NT2/D1 (cell line): ENCODE measurements around the gene EPHA6.

Source experiments
- DNase-seq: peaks from one replicate; pipeline ENCODE4 v3.0.0-alpha.2; 2011; ENCODE audit warnings: low read depth, low spot score
- H3K27me3 ChIP-seq: 2 replicates; pipeline ENCODE4 v1.6.0; 2011; ENCODE audit warnings: mild to moderate bottlenecking; ENCODE audit not compliant: insufficient read length, insufficient read depth
- H3K36me3 ChIP-seq: 2 replicates; pipeline ENCODE4 v1.6.1; 2011; ENCODE audit warnings: mild to moderate bottlenecking, low read length, mixed read lengths; ENCODE audit not compliant: insufficient read depth, insufficient read length
- H3K4me1 ChIP-seq: 2 replicates; pipeline ENCODE4 v1.5.1; 2011; ENCODE audit not compliant: insufficient read depth, insufficient read length
- H3K4me3 ChIP-seq: 2 replicates; pipeline ENCODE4 v1.5.1; 2011; ENCODE audit warnings: low read depth; ENCODE audit not compliant: insufficient read length
- H3K9ac ChIP-seq: 2 replicates; pipeline ENCODE4 v1.6.0; 2011; ENCODE audit warnings: low read depth; ENCODE audit not compliant: insufficient read length
- H3K9me3 ChIP-seq: 2 replicates; pipeline ENCODE4 v1.5.1; 2011; ENCODE audit warnings: mild to moderate bottlenecking, low read length; ENCODE audit not compliant: insufficient read depth
- SUZ12 ChIP-seq: IDR thresholded peaks from 2 replicates; pipeline ENCODE4 v1.6.1; 2011; ENCODE audit not compliant: insufficient read length, insufficient read depth; ENCODE audit errors: extremely low read depth
- YY1 ChIP-seq: IDR thresholded peaks from 2 replicates; pipeline ENCODE4 v1.6.1; 2011; ENCODE audit not compliant: insufficient read length, insufficient read depth
- ZNF274 ChIP-seq: IDR thresholded peaks from 2 replicates; pipeline ENCODE4 v1.6.1; 2011; ENCODE audit warnings: mild to moderate bottlenecking, low read depth, low read length

Gene EPHA6

GRCh38 chr3:97686258-97686657, 871.9 kb downstream of the EPHA6 start:
- DNase-seq, result no peak
- no peaks in the 10 kb centered on the region for H3K9me3 ChIP-seq
- no peaks in the 10 kb centered on the region for H3K4me1 ChIP-seq
- H3K4me3 ChIP-seq, result no peak overlapping the region
- H3K9ac ChIP-seq, result no peak overlapping the region
- H3K36me3 ChIP-seq, result no peaks in the 10 kb centered on the region
- no peak for TF ChIP-seq YY1
- TF ChIP-seq ZNF274, result no peak
- TF ChIP-seq SUZ12, result no peak
- H3K27me3 ChIP-seq, result no peaks in the 10 kb centered on the region

DNA sequence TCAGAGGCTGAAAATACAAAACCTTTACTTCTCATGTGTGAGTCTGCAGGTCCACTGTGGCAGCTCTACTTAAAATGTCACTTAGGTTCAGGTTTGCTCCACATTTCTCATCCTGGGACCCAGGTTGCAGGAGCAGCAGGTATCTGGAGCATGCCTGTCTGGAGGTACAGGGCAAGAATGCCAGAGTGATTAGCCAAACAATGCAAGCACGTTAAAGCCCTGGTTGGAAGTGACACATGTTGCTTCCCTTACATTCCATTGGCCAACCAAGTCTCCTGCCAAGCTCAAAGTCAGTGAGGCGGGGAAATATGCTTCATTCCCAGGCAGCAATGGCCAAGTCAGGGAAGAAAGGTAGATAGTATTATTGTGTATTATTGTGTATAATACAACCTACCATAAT, 873.3 kb downstream of the EPHA6 start:
- H3K9me3 ChIP-seq, result no peaks in the 10 kb centered on the region
- peak; percentile 68 for DNase-seq
- no peaks in the 10 kb centered on the region for H3K36me3 ChIP-seq
- H3K4me3 ChIP-seq, result no peak overlapping the region
- H3K4me1 ChIP-seq, result no peaks in the 10 kb centered on the region
- no peaks in the 10 kb centered on the region for H3K27me3 ChIP-seq
- TF ChIP-seq ZNF274, result no peak
- no peak for TF ChIP-seq YY1
- TF ChIP-seq SUZ12, result no peak
- no peak overlapping the region for H3K9ac ChIP-seq

DNA sequence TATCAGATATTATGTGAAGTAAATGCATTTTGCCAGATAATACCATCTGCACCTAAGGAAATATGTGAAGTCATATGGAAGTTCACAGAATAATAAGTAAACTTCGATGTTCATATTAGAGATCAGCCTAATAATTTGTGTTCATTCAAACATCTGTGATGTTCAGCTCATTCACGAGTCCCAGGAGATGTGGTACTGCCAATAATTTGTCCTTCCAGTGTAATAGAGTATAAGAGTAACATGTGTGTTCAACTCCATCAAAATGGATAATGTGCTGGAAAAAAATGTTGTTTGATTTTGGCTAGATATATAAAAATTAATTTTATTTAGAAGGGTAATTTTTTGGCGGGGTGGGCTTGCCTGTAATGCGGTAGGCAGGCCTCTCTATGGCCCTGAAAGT, 874.7 kb downstream of the EPHA6 start:
- Histone ChIP-seq H3K4me1 (no peaks in the 10 kb centered on the region), H3K9ac (no peak overlapping the region), H3K36me3 (no peaks in the 10 kb centered on the region), H3K4me3 (no peak overlapping the region), H3K27me3 (no peaks in the 10 kb centered on the region), H3K9me3 (no peaks in the 10 kb centered on the region)
- TF ChIP-seq ZNF274 (no peak), YY1 (no peak), SUZ12 (no peak)
- DNase-seq, result no peak

DNA sequence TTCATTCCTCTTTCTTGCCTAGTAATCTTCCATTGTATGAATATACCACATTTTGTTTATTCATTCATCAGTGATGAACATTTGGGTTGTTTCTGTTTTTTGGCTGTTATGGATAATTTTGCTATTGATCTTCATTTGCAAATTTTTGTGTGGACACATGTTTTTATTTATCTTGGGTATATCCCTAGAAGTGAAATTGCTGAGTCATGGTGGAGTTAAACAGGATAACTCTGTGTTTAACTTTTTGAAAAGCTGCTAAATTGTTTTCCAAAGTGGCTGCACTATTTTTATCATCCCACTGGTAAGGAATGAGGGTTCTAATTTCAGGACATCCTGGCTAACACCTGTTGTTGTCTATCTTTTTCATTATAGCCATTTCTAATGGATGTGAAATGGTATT, 875.6 kb downstream of the EPHA6 start:
- no peak for DNase-seq
- Histone ChIP-seq H3K36me3 (no peaks in the 10 kb centered on the region), H3K9ac (no peak overlapping the region), H3K9me3 (no peaks in the 10 kb centered on the region), H3K4me1 (no peaks in the 10 kb centered on the region), H3K27me3 (no peaks in the 10 kb centered on the region), H3K4me3 (no peak overlapping the region)
- TF ChIP-seq ZNF274 (no peak), SUZ12 (no peak), YY1 (no peak)

DNA sequence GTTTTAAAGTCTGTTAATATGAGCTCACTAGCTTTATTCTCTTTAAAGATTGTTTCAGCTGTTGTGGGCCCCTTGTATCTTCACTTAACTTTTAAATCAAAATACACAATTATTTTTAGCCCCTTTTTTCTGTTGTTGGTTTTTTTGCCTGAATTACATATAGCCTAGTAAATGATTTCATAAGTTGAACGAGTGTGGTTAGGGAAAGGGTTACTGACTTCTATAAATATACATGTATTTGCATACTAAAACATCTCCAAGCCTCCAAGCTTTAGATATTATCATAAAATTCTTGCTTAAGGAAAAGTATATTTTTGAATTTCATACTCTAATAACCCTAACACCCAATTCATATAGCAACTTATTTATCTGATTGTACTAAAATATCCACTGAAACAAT, 877.0 kb downstream of the EPHA6 start:
- Histone ChIP-seq H3K9me3 (no peaks in the 10 kb centered on the region), H3K4me3 (no peak overlapping the region), H3K9ac (no peak overlapping the region), H3K27me3 (no peaks in the 10 kb centered on the region), H3K36me3 (no peaks in the 10 kb centered on the region), H3K4me1 (no peaks in the 10 kb centered on the region)
- DNase-seq, result no peak
- TF ChIP-seq SUZ12 (no peak), YY1 (no peak), ZNF274 (no peak)

- no peaks in the 10 kb centered on the region for H3K4me1 ChIP-seq
- no peaks in the 10 kb centered on the region for H3K27me3 ChIP-seq
- no peak overlapping the region for H3K9ac ChIP-seq
- H3K36me3 ChIP-seq, result no peaks in the 10 kb centered on the region
- DNase-seq, result no peak
- H3K4me3 ChIP-seq, result no peak overlapping the region
- H3K9me3 ChIP-seq, result no peaks in the 10 kb centered on the region
- TF ChIP-seq YY1, result no peak
- TF ChIP-seq SUZ12, result no peak
- no peak for TF ChIP-seq ZNF274
Measured at GRCh38 chr3:97692389-97692788, 878.0 kb downstream of the EPHA6 start.

- H3K36me3 ChIP-seq, result no peaks in the 10 kb centered on the region
- no peak overlapping the region for H3K9ac ChIP-seq
- H3K4me1 ChIP-seq, result no peaks in the 10 kb centered on the region
- H3K27me3 ChIP-seq, result no peaks in the 10 kb centered on the region
- no peak overlapping the region for H3K4me3 ChIP-seq
- no peaks in the 10 kb centered on the region for H3K9me3 ChIP-seq
- no peak for TF ChIP-seq SUZ12
- TF ChIP-seq ZNF274, result no peak
- TF ChIP-seq YY1, result no peak
- DNase-seq, result no peak
Measured at GRCh38 chr3:97692831-97693230, 878.4 kb downstream of the EPHA6 start.

DNA sequence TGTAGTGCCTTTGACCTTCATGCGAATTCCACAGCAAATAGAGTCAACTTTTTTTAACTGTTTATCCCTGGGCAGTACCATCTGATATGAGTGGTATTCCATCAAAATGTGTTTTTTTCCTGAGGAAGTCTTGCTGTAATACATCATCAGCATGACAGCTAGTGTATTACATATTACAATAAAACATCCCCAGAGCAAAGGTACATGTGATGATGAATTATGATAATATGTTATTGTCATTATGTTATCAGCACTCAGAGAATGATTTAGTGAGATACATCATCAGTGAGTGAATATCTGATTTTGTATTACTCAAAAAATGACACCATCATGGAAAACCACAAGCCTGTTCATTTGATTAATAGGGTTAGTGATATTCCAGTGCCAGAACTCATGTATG, 880.5 kb downstream of the EPHA6 start:
- Histone ChIP-seq H3K9ac (no peak overlapping the region), H3K27me3 (no peaks in the 10 kb centered on the region), H3K36me3 (no peaks in the 10 kb centered on the region), H3K4me1 (no peaks in the 10 kb centered on the region), H3K4me3 (no peak overlapping the region), H3K9me3 (no peaks in the 10 kb centered on the region)
- no peak for DNase-seq
- no peak for TF ChIP-seq SUZ12
- TF ChIP-seq ZNF274, result no peak
- no peak for TF ChIP-seq YY1
